Muscle layer of colon (tissue), 2 donors: ENCODE data around the gene SLC12A6.
"Not testable (repeated sequence)": the region's sequence is repeated elsewhere in the genome, so short reads cannot be mapped to it uniquely, and the experiment has no call there.

Experiments
- H3K27ac ChIP-seq: one replicate; pipeline ENCODE4 v1.7.0; 2013; ENCODE audit warnings: low read depth, mild to moderate bottlenecking, low read length, moderate library complexity
- H3K27me3 ChIP-seq, 2 donors: one replicate each; pipeline ENCODE4 v1.7.0; 2013; ENCODE audit warnings: low read length in 2 of 2, mild to moderate bottlenecking in 2 of 2; ENCODE audit not compliant: insufficient read depth in 2 of 2, control insufficient read depth in 1 of 2
- H3K36me3 ChIP-seq: one replicate; pipeline ENCODE4 v1.7.0; 2013; ENCODE audit warnings: mild to moderate bottlenecking, low read length; ENCODE audit not compliant: insufficient read depth
- H3K4me1 ChIP-seq: one replicate; pipeline ENCODE4 v1.7.0; 2013; ENCODE audit warnings: mild to moderate bottlenecking, low read length; ENCODE audit not compliant: insufficient read depth
- H3K4me3 ChIP-seq, 2 donors: one replicate each; pipeline ENCODE4 v1.7.0; 2013; ENCODE audit warnings: low read length in 2 of 2, low read depth in 1 of 2, mild to moderate bottlenecking in 1 of 2, moderate library complexity in 1 of 2
- H3K9ac ChIP-seq: one replicate; pipeline ENCODE4 v1.7.0; 2013; ENCODE audit warnings: low read length
- H3K9me3 ChIP-seq: one replicate; pipeline ENCODE4 v1.7.0; 2013; ENCODE audit warnings: mild to moderate bottlenecking, low read length
- donor health status: abdominal sarcoma.
- donor health status: Adenocarcinoma of cecum.

Gene SLC12A6

DNA sequence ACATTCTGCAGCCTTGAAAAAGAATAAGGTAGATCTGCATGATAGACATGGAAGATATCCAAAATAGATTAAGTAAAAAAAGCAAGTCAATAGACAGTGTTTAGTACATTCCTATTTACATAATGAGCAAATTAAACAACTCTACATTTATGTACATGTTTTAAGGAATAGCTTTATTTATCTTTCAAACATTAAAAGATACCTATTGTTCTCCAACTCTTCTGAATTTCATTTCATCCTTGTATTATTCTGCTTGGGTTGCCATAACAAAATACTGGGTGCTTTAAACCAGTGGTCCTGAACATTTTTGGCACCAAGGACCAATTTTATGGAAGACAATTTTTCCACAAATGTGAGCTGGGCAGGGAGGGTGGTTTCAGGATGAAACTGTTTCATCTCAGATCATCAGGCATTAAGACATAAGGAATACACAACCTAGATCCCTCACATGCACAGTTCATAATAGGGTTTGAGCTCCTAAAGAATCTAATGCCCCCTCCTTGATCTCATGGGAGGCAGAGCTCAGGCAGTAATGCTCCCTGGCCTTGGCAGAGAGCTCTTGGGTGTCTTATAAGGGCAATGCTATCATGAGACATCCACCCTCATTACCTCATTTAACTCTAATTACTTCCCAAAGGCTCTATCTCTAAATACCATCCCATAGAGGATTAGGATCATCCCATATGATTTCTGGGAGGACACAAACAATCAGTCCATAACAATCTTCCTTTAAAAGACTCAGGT, 120.9 kb downstream of the SLC12A6 start:
- Histone ChIP-seq H3K27me3 (no peaks in the 10 kb centered on the region), H3K9me3 (no peaks in the 10 kb centered on the region), H3K4me3 (no peak overlapping the region), H3K27ac (no peak overlapping the region), H3K36me3 (no peaks in the 10 kb centered on the region), H3K9ac (no peak overlapping the region), H3K4me1 (no peaks in the 10 kb centered on the region)

DNA sequence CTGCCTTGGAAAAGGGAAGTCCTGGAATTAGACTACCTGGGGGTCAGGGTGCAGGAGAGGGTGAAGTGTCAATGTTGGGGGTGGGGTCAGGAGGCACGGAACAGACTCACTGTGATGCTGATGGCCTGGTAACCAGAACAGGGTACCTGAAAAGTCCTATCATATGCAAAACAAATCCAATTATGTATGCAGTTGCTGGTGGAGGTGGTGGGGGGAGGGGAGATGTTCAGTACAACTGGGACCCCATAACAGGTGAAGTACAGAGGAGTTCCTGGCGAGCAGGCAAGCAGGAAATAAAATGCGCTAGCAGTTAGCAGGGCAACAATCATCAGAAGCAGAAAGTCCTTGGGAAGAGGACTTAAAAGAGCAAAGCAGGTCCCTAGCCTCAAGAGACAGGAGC, 123.4 kb downstream of the SLC12A6 start:
- no peak overlapping the region for H3K4me3 ChIP-seq

DNA sequence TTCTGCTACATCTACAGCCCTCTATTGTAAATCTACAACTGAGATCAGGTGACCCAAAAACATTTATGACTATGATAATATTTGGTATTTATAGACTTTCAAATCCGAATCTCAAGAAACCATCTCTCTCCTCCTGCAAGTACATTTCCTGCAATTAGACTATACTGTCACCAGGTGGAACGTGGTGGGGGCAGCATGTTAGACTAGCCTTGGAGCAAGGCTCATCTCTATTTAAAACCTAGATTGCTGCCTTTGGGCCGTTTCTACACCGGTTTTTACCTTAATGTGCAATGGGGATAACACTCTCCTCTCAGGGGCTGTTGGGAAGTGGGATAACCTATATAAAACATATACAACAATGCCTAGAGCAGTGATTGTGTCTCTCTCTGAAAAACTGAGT, 123.9 kb downstream of the SLC12A6 start:
- no peak overlapping the region for H3K4me3 ChIP-seq
- H3K36me3 ChIP-seq, result no peaks in the 10 kb centered on the region
- peaks cover 7% of the 10 kb centered on the region for H3K4me1 ChIP-seq
- H3K27me3 ChIP-seq, result no peaks in the 10 kb centered on the region
- no peaks in the 10 kb centered on the region for H3K9me3 ChIP-seq
- H3K9ac ChIP-seq, result no peak overlapping the region
- no peak overlapping the region for H3K27ac ChIP-seq

More for the DNA sequence above, 123.4 kb downstream of the SLC12A6 start:
- Histone ChIP-seq H3K9ac (no peak overlapping the region), H3K27ac (no peak overlapping the region), H3K27me3 (no peaks in the 10 kb centered on the region), H3K36me3 (no peaks in the 10 kb centered on the region), H3K4me1 (peaks cover 4% of the 10 kb centered on the region), H3K9me3 (no peaks in the 10 kb centered on the region)

DNA sequence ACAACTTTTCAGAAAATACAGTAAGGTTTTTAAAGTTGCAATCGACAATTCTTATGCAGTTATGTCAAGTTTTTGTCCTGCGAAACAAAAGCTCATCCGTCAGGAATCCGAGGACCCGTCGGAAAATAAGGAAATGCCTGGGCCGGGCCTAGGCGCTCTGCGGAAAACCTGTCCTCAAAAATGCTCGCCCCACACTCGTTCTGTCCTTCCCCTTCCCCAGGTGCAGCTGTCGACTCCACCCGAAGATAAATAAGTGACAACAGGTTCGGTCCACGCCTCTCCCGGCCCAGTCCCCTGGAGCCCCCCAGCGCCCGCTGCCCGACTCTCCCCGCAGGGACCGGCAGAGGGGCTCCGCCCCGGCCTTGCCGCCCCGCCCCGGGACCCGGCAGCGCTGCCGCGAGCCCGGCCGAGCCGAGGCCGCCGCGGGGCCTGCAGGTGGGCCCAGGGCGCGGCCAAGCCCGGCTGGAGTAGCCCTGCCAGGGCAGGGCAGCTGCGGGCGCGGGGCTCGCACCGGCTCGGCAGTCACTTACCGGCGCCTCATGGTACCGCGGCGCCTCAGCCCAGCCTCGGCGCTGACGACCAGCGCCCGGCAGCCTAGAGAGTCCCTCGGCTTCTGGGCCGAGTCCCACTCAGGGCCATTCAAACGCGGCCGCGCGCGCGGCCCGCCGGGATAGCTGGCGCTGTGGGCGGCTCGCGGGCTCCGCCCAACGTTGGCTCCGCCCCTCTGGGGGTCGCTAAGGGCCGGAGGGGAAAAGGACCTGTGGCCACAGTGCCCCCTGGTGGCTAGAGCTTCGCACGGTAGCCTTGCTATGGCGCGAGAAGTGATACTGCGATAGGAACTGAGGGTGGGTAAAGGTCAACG, 127.9 kb downstream of the SLC12A6 start, which contains the start of gene KATNBL1:
TSS of gene KATNBL1 (minus strand) at position 676 of the 862 bp plus-strand sequence. CDS start 46,420 bp downstream, outside the sequence.
- H3K4me3 ChIP-seq, result peak within 1 kb of the TSS; percentile 46
- H3K9me3 ChIP-seq, result no peaks in the 10 kb centered on the region
- H3K4me1 ChIP-seq, result peaks cover 10% of the 10 kb centered on the region
- no peaks in the 10 kb centered on the region for H3K36me3 ChIP-seq
- H3K27me3 ChIP-seq, result no peaks in the 10 kb centered on the region
- H3K9ac ChIP-seq, result peak within 1 kb of the TSS; percentile 50
- H3K27ac ChIP-seq, result peak within 1 kb of the TSS; percentile 80

DNA sequence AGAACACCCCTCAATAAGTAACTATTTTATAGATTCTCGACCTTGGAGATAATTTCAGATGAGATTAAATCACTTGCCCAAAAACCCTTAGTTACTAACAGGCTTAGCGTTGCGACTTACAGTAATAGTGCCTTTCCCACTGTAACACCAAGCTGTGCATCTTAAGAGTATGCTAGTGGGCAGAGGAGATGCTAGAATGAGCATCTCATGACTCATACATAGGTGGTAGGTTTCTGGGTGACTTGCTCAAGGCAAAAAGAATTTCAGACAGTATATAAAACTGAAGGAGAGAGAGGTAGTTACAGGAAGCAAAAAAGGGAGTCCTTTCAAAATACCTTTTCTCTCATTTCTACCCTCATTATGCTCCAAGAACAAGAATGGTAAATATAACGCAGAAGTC, 131.6 kb downstream of the SLC12A6 start:
- Histone ChIP-seq H3K9ac (no peak overlapping the region), H3K27me3 (no peaks in the 10 kb centered on the region), H3K27ac (no peak overlapping the region), H3K4me1 (peaks cover 10% of the 10 kb centered on the region), H3K36me3 (no peaks in the 10 kb centered on the region), H3K9me3 (no peaks in the 10 kb centered on the region), H3K4me3 (no peak overlapping the region)

DNA sequence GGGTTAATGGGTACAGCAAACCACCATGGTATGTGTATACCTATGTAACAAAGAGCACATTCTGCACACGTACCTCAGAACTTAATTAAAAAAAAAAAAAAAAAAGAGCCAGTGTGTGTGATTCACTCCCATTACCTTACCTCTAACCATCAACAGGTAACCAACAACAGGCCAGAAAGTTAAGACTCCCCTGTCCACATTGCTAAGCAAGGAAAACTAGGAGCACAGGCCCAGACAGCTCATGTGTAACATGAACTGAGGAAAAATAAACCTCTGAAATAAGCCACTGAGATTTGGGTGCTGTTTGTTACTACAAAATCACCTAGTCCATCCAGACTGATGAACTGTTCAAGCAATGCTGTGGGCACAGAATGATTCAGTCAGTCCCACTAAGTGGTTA, 133.6 kb downstream of the SLC12A6 start:
- no peak overlapping the region for H3K27ac ChIP-seq
- peaks cover 6% of the 10 kb centered on the region for H3K4me1 ChIP-seq
- H3K36me3 ChIP-seq, result no peaks in the 10 kb centered on the region
- H3K4me3 ChIP-seq, result no peak overlapping the region
- H3K9ac ChIP-seq, result no peak overlapping the region
- no peaks in the 10 kb centered on the region for H3K27me3 ChIP-seq
- H3K9me3 ChIP-seq, result no peaks in the 10 kb centered on the region

DNA sequence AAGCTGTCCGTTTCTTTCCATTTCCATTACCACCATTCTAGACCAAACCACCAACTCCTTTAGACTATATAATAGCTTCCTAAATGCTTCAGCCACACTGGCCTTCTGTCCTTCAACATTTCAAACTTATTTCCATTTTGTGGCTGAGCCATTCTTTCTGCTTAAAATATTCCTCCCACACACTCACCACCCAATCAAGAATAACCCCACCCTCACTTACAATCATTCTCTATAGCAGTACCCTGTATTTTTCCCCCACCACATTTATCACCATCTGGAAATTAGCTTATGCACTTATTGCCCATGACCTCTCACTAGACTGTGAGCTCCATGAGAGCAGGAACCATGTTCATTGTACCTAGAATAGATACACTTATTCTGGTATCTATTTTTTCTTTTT, 134.3 kb downstream of the SLC12A6 start:
- H3K9me3 ChIP-seq, result no peaks in the 10 kb centered on the region
- no peaks in the 10 kb centered on the region for H3K4me1 ChIP-seq
- H3K27me3 ChIP-seq, result no peaks in the 10 kb centered on the region
- H3K4me3 ChIP-seq, result no peak overlapping the region
- no peak overlapping the region for H3K27ac ChIP-seq
- no peaks in the 10 kb centered on the region for H3K36me3 ChIP-seq
- H3K9ac ChIP-seq, result no peak overlapping the region

DNA sequence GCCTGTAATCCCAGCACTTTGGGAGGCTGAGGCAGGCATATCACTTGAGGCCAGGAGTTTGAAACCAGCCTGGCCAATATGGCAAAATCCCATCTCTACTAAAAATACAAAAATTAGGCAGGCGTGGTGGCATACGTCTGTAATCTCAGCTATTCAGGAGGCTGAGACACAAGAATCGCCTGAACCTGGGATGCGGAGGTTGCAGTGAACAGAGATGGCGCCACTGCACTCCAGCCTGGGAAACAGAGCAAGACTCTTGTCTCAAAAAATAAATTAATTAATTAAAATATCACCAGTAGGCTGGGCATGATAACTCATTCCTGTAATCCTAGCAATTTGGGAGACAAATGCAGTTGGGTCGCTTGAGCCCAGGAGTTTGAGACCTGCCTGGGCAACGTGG, 144.3 kb downstream of the SLC12A6 start:
- not testable (repeated sequence) for H3K4me1 ChIP-seq, H3K9ac ChIP-seq, H3K4me3 ChIP-seq, H3K36me3 ChIP-seq, H3K27ac ChIP-seq, H3K9me3 ChIP-seq, H3K27me3 ChIP-seq

DNA sequence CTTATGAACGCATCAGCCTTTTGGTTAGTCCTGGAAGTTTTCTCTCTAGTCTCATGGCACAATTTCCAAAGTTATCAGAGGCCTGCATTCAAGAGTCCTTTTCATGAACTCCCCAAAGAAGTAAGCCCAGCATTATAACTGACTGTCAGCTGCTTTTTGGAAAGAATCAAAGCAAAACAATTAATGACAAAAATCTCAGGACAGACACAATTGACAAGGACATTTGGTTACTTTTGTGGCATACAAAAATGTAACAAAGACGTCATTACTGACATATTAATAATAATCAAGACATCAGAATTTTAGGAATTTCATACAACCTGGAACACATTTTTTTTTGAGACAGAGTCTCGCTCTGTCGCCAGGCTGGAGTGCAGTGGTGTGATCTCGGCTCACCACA, 148.9 kb downstream of the SLC12A6 start:
- Histone ChIP-seq H3K4me1 (no peaks in the 10 kb centered on the region), H3K4me3 (no peak overlapping the region), H3K27me3 (no peaks in the 10 kb centered on the region), H3K9ac (no peak overlapping the region), H3K36me3 (no peaks in the 10 kb centered on the region), H3K9me3 (no peaks in the 10 kb centered on the region), H3K27ac (no peak overlapping the region)

DNA sequence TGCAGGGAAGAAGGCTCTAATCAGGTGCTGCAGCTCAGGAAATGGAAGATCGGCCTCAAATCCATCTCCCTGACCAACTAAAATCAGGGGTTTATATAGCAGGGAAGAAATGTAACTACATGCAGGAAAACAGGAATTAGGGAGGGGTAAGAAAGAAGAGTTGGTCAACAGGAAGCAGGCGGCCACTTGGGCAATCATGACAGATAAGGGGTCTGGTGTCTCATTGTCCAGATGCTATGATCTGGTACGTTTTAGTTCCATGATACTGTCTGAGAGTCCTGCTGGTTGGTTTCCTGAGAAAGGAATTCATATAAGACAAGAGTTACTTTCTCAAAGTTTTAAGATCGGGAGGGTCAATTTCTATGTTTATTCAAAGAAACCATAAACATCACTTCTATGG, 151.9 kb downstream of the SLC12A6 start:
- H3K9ac ChIP-seq, result no peak overlapping the region
- peaks cover 9% of the 10 kb centered on the region for H3K4me1 ChIP-seq
- H3K36me3 ChIP-seq, result no peaks in the 10 kb centered on the region
- H3K4me3 ChIP-seq, result no peak overlapping the region
- no peaks in the 10 kb centered on the region for H3K9me3 ChIP-seq
- H3K27me3 ChIP-seq, result no peaks in the 10 kb centered on the region
- no peak overlapping the region for H3K27ac ChIP-seq

DNA sequence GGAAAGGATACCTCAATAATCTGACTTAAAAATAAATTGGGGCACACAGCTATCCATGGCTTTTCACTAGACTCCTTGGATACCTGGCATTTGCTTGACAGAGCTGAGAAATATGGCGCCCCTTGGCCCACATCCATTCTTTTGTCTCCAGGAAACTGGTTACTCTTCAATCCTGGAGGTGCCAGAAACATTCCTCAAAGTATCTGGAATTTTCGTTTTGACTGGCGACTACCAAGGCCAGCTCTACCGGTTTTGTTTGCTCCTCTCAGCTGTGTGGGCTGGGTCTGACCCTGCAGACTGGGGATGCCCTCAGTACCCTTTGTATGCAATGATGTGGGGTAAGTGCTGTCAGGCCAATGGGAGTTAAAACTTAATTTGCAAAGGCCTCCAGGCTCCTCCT, 154.6 kb downstream of the SLC12A6 start:
- Histone ChIP-seq H3K4me3 (no peak overlapping the region), H3K27me3 (no peaks in the 10 kb centered on the region), H3K9ac (no peak overlapping the region), H3K9me3 (no peaks in the 10 kb centered on the region), H3K36me3 (no peaks in the 10 kb centered on the region), H3K4me1 (peaks cover 9% of the 10 kb centered on the region), H3K27ac (no peak overlapping the region)
